ENCODE results near the gene PTGR1.

DNA sequence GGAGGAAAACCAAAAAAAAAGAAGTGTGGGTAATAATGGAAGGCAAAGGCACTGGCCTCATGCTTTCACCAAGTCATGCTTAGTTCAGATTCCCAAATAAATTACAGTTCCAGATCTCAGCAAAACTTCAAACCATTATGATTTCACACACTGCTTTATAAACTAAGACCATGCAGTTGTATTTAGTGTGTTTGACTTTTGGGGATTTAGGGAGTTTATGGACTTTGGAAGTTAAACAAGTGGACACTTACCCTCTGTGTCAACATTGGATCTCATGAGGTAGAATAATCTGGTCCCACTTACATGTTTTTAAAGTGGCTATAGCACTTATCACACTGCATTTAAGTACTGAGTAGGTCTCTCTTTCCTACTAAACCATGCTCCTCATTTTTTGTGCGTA is 35.4 kb upstream of the PTGR1 start:
- no peak for TF ChIP-seq CTCF (IDR thresholded peaks at IDR 0.05)
- TF ChIP-seq POLR2A (IDR thresholded peaks at IDR 0.05) = no peak

All from uterus (tissue), 2 donors.